Subcutaneous abdominal adipose tissue (tissue), 5 donors: ENCODE data around the gene CEP162.
"Not testable (repeated sequence)": the region's sequence is repeated elsewhere in the genome, so short reads cannot be mapped to it uniquely, and the experiment has no call there.

Source experiments
- H3K27ac ChIP-seq: one replicate; pipeline ENCODE4 v1.7.0; 2013; ENCODE audit warnings: low read depth, mild to moderate bottlenecking, inconsistent platforms, low read length, moderate library complexity
- H3K27me3 ChIP-seq, 5 donors: one replicate each; pipeline ENCODE4 v1.7.0; 2013; ENCODE audit warnings: low read length in 5 of 5, inconsistent platforms in 1 of 5; ENCODE audit not compliant: control insufficient read depth in 5 of 5, insufficient read depth in 4 of 5
- H3K36me3 ChIP-seq, 5 donors: one replicate each; pipeline ENCODE4 v1.7.0; 2013; ENCODE audit warnings: low read length in 5 of 5; ENCODE audit not compliant: control insufficient read depth in 5 of 5, insufficient read depth in 5 of 5
- H3K4me1 ChIP-seq, 5 donors: one replicate each; pipeline ENCODE4 v1.7.0; 2013; ENCODE audit warnings: low read length in 5 of 5, mild to moderate bottlenecking in 3 of 5, moderate library complexity in 1 of 5; ENCODE audit not compliant: control insufficient read depth in 5 of 5, insufficient read depth in 5 of 5
- H3K4me3 ChIP-seq, 5 donors: one replicate each; pipeline ENCODE4 v1.7.0; 2013; ENCODE audit warnings: low read length in 5 of 5, low read depth in 1 of 5
- H3K9ac ChIP-seq, 5 donors: one replicate each; pipeline ENCODE4 v1.7.0; 2013; ENCODE audit warnings: low read length in 5 of 5, mild to moderate bottlenecking in 4 of 5, moderate library complexity in 3 of 5
- H3K9me3 ChIP-seq, 5 donors: one replicate each; pipeline ENCODE4 v1.7.0; 2013; ENCODE audit warnings: low read length in 5 of 5; ENCODE audit not compliant: control insufficient read depth in 5 of 5
- donor health status: healthy.
- donor health status: healthy.
- donor health status: healthy.
- donor health status: healthy.
- donor health status: healthy.

CEP162 gene

DNA sequence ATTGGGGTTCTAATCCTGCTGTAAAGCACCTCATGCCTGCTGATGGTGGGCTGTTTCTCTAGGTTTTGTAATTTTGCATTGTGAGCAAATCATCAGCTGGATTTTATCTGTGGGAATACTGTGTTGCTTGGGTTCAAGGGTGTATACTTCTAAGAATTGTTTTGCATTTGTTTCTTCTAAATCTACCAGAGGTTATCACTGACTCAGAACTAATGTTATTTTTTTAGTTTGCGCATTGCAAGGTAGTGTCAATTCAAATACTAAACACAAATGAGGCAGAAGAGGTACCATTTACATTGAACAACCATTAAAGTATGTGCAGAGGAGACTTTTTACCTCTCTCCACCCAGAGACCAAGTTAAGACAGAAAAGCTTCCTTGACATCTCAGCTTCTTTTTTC lies 60.0 kb downstream of the CEP162 start:
- Histone ChIP-seq H3K27ac (no peak overlapping the region), H3K36me3 (peaks cover 8 to 32% (median 25%) of the 10 kb centered on the region in 5 donors), H3K27me3 (no peaks in the 10 kb centered on the region), H3K4me3 (no peak overlapping the region), H3K4me1 (no peaks in the 10 kb centered on the region), H3K9me3 (no peaks in the 10 kb centered on the region), H3K9ac (no peak overlapping the region)

DNA sequence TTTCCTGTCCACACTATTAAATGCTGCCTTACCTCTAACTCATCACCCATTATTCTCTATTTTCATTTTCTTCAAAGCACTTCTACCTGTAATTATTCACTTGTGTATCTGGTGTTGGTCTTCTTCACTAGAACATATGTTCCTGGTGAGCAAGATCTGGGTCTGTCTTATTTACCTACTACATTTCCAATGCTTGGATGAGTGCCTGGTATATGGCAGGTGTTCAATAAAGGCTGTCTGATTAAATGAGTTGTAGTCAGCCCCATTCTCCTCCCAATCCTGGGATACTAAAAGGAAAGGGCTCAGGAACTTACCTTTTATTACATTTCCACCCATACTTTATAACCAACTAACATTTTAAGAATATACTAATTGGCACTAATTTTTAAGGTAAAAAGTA lies 61.0 kb downstream of the CEP162 start:
- Histone ChIP-seq H3K4me3 (no peak overlapping the region), H3K27me3 (no peaks in the 10 kb centered on the region), H3K4me1 (no peaks in the 10 kb centered on the region), H3K9me3 (no peaks in the 10 kb centered on the region), H3K27ac (no peak overlapping the region), H3K36me3 (peaks cover 5 to 33% (median 21%) of the 10 kb centered on the region in 5 donors), H3K9ac (no peak overlapping the region)

DNA sequence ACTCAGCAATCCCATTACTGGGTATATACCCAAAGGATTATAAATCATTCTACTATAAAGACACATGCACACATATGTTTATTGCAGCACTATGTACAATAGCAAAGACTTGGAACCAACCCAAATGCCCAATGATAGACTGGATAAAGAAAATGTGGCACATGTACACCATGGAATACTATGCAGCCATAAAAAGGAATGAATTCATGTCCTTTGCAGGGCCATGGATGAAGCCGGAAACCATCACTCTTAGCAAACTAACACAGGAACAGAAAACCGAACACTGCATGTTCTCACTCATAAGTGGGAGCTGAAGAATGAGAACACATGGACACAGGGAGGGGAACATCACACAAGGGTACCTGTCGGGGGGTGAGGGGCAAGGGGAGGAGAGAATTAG lies 63.1 kb downstream of the CEP162 start:
- H3K27me3 ChIP-seq, H3K9me3 ChIP-seq, H3K27ac ChIP-seq, H3K9ac ChIP-seq, H3K4me1 ChIP-seq, H3K4me3 ChIP-seq: not testable (repeated sequence)
- peaks cover 8 to 40% (median 17%) of the 10 kb centered on the region in 5 donors for H3K36me3 ChIP-seq

DNA sequence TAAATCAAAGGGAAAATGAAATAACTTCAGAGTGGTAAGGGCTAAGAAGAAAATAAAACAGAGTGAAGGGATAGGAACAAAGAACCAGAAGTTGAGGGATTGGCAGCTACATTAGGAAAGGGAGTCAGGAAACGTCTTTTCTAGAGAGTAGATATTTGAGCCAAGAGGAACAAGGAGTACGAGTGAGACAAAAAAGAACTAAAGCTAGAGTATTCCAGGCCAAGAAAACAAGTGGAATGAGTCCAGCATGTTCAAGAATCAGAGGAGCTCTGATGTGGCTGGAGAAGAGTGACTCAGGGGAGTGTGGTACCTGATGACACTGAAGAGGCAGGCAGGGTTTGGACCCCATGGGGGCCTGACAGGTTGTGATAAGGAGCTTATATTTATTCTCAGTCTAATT lies 66.3 kb downstream of the CEP162 start:
- Histone ChIP-seq H3K9me3 (no peaks in the 10 kb centered on the region), H3K4me3 (no peak overlapping the region), H3K4me1 (no peaks in the 10 kb centered on the region), H3K27me3 (no peaks in the 10 kb centered on the region), H3K36me3 (peaks cover 8 to 26% (median 10%) of the 10 kb centered on the region in 5 donors), H3K9ac (no peak overlapping the region), H3K27ac (no peak overlapping the region)

DNA sequence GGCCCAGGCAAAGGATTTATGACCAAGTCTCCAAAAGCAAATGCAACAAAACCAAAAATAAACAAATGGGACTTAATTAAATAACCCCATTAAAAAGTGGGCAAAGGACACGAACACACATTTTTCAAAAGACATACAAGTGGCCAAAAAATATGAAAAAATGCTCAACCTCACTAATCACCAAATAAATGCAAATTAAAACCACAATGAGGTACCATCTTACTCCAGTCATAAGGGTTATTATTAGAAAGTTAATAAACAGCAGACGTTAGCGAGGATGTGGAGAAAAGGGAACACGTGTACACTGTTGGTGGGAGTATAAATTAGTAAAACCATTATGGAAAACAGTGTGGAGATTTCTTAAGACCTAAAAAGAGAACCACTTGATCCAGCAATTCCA lies 71.1 kb downstream of the CEP162 start:
- no peaks in the 10 kb centered on the region for H3K4me1 ChIP-seq
- peaks cover 20 to 37% (median 26%) of the 10 kb centered on the region in 5 donors for H3K36me3 ChIP-seq

DNA sequence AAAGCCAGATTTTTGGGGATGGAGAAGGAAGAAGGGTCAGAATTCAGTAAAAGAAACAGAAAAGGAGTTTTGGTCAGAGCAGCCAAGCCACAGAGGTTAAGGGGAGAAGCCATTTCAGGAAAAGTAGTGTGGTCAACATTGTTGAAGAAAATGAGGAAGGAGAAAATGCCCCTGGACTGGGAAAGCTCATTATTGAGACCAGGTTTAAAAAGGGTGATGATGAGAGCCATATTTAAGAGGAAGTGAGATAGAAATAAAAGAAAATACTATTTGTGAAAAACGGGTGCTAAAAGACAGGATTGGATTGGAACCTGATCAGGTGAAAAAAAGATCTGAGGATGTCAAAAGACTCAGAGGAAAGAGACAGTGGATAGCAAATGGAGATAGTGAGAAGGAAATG lies 75.8 kb downstream of the CEP162 start:
- no peak overlapping the region for H3K4me3 ChIP-seq
- peaks cover 12 to 41% (median 24%) of the 10 kb centered on the region in 5 donors for H3K36me3 ChIP-seq
- no peak overlapping the region for H3K27ac ChIP-seq
- no peaks in the 10 kb centered on the region for H3K9me3 ChIP-seq
- no peaks in the 10 kb centered on the region for H3K4me1 ChIP-seq
- H3K27me3 ChIP-seq = no peaks in the 10 kb centered on the region
- no peak overlapping the region for H3K9ac ChIP-seq

More for the DNA sequence above, 71.1 kb downstream of the CEP162 start:
- Histone ChIP-seq H3K27ac (no peak overlapping the region), H3K4me3 (no peak overlapping the region), H3K9me3 (no peaks in the 10 kb centered on the region), H3K9ac (no peak overlapping the region), H3K27me3 (no peaks in the 10 kb centered on the region)

DNA sequence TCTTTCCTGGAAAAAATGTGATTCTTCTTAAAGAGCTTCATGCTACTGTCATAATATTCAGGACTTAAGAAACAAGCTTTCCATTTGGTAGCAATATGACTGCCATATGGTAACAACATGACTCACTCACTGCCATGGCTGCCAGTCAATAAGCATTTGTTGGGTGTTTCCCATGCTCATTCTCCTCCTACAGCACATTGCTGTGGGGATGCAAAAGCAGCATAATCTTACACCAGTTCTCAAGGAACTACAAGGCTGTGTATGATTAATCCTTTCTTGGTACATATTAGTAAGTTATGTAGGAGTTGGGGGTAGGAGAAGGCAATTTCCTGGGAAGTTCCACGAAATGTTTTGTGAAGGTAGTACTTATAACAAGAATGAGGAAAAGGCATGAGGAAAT lies 76.7 kb downstream of the CEP162 start:
- no peaks in the 10 kb centered on the region for H3K27me3 ChIP-seq

DNA sequence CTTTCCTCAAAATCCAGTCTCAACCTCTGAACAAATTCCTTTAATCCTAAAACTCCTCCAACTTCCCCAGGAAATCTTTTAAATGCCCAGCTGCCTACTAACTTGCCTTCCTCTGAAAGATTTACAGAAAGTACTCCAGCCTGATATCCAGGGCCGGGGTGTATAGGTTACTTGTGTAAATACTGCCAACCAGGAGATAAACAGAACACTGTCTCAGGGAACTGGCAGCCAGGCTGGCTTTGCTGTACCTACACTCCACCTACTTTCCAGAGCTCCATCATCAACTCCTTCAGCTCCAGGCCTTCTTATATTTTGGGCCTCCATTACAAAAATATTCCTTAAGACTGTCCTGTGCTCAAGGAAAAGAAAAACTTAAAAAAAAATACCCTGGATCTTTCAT lies 85.9 kb downstream of the CEP162 start:
- H3K4me3 ChIP-seq = no peak overlapping the region
- no peaks in the 10 kb centered on the region for H3K9me3 ChIP-seq
- peaks cover 0 to 5% (median 0%) of the 10 kb centered on the region in 5 donors for H3K4me1 ChIP-seq
- no peak overlapping the region for H3K9ac ChIP-seq
- H3K36me3 ChIP-seq = peaks cover 5 to 41% (median 15%) of the 10 kb centered on the region in 5 donors
- H3K27ac ChIP-seq = no peak overlapping the region
- H3K27me3 ChIP-seq = no peaks in the 10 kb centered on the region

More for the DNA sequence above, 76.7 kb downstream of the CEP162 start:
- H3K9ac ChIP-seq = no peak overlapping the region
- no peak overlapping the region for H3K4me3 ChIP-seq
- no peaks in the 10 kb centered on the region for H3K9me3 ChIP-seq
- H3K36me3 ChIP-seq = peaks cover 12 to 45% (median 24%) of the 10 kb centered on the region in 5 donors
- no peak overlapping the region for H3K27ac ChIP-seq
- no peaks in the 10 kb centered on the region for H3K4me1 ChIP-seq

DNA sequence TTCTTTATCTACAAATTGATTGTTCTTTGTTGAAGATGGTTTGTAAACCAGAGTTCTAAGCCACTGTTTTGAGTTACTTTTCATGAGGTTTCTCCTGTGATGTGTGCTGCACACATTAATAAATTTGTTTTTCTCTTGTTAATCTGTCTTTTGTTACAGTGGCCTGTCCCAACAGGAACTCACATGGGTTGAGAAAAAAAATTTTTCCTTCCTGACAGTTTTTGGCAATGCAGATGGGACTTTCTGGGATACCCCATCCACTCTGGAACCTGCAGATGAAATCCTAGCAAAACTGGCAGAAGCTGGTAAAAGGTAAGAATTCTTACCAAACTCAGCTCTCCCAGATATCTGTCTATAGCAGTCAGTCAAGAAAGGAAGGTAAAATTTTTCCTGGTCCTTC lies 88.1 kb downstream of the CEP162 start:
- Histone ChIP-seq H3K36me3 (peaks cover 13 to 35% (median 14%) of the 10 kb centered on the region in 5 donors), H3K9me3 (no peaks in the 10 kb centered on the region), H3K4me1 (peaks cover 0 to 5% (median 0%) of the 10 kb centered on the region in 5 donors), H3K9ac (no peak overlapping the region), H3K27ac (no peak overlapping the region), H3K27me3 (no peaks in the 10 kb centered on the region), H3K4me3 (no peak overlapping the region)

DNA sequence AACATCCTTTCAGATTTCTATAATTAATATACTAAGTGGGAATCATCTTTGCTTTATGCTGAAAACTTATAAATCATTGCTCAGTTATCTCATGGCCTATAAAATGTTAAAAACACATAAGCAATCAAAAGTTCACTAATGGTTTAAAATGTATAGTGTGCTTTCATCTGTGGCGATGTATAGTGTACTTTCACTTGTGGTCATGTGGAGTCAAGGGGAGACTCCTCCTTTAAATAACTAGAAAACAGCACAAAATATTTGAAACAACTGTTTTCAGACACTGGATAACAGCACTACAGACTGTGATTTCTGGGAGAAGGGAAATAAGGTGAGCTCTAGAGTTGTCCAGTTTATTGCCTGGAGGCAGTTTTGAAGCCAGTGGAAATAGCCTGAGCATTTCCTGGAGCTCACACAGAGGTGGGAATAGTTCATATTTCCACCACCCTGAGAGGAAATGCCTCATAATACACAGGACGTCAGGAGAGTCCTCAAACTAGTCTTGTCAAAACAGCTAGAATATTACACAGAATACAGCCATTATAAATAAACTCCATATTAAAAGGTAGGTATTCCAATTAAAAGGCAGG lies 89.4 kb downstream of the CEP162 start:
- H3K4me1 ChIP-seq = peaks cover 0 to 5% (median 0%) of the 10 kb centered on the region in 5 donors
- no peaks in the 10 kb centered on the region for H3K27me3 ChIP-seq
- peaks cover 13 to 36% (median 19%) of the 10 kb centered on the region in 5 donors for H3K36me3 ChIP-seq
- no peak overlapping the region for H3K4me3 ChIP-seq
- no peak overlapping the region for H3K27ac ChIP-seq
- H3K9me3 ChIP-seq = no peaks in the 10 kb centered on the region
- no peak overlapping the region for H3K9ac ChIP-seq
